ENCODE results near the gene EEF1AKMT4.

The EEF1AKMT4 gene

GRCh38 chr3:184230603-184231528 is 18.6 kb upstream of the EEF1AKMT4 start:
- H3K27ac ChIP-seq, result peak overlapping the region; percentile 77
- TF ChIP-seq, protein P1, sequence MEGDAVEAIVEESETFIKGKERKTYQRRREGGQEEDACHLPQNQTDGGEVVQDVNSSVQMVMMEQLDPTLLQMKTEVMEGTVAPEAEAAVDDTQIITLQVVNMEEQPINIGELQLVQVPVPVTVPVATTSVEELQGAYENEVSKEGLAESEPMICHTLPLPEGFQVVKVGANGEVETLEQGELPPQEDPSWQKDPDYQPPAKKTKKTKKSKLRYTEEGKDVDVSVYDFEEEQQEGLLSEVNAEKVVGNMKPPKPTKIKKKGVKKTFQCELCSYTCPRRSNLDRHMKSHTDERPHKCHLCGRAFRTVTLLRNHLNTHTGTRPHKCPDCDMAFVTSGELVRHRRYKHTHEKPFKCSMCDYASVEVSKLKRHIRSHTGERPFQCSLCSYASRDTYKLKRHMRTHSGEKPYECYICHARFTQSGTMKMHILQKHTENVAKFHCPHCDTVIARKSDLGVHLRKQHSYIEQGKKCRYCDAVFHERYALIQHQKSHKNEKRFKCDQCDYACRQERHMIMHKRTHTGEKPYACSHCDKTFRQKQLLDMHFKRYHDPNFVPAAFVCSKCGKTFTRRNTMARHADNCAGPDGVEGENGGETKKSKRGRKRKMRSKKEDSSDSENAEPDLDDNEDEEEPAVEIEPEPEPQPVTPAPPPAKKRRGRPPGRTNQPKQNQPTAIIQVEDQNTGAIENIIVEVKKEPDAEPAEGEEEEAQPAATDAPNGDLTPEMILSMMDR (conservative IDR thresholded peaks at IDR 0.05), result no peak

DNA sequence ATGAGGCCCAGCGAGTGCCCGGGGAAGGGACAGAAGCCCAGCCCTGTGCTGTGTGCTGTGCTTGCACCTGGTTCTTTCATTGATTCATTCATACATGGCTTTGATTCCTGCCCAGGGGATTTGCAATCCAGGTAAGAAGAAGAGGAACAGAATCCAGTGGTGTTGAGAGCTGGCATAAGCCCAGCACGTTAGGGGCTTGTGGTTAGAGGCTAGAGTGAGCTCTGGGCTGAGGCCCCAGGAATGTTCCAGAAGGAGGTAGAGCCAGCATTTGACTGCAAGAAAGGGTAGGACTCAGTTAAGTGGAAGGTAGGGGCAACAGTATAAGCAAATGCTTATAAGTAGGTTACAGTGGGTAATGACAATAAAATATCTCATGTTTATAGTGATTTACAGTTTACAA is 17.8 kb upstream of the EEF1AKMT4 start:
- H3K27ac ChIP-seq, result peak overlapping the region; percentile 77; the same call in 1 of the 2 replicates

DNA sequence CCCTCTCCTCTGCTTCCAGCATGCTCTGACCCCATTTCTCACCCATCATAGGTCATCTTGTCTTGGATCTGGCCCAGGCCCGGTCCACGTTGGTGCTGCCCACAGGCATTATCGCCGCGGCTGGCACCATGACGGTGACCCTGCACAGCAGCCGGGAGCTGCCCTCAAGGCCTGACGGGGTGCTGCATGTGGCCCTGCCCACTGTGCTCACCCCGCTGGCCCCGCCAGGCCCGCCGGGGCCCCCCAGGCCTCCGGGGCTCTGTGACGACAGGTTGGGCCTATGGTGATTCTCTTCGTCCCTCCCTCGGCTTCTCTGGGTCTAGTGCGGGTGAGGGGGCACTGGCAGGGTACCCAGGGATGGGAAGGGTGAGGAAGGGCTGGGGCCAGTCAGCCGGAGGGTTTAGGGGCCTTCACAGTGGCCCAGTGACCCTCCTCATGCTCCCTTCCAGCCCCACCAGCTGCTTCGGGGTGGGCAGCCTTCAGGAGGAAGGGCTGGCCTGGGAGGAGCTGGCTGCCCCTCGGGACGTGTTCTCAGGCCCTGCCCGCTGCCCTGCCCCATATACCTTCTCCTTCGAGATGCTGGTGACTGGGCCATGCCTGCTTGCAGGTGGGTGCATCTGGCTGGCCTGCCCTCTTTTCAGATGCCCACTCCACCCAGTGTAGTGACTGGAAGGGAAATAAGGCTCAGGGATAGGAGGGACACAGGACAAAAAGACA is 16.2 kb upstream of the EEF1AKMT4 start:
- no peak overlapping the region for H3K27ac ChIP-seq
- TF ChIP-seq, protein P1 (conservative IDR thresholded peaks at IDR 0.05), result no peak

More for the DNA sequence above, 17.8 kb upstream of the EEF1AKMT4 start:
- TF ChIP-seq, protein P1 (conservative IDR thresholded peaks at IDR 0.05), result no peak

DNA sequence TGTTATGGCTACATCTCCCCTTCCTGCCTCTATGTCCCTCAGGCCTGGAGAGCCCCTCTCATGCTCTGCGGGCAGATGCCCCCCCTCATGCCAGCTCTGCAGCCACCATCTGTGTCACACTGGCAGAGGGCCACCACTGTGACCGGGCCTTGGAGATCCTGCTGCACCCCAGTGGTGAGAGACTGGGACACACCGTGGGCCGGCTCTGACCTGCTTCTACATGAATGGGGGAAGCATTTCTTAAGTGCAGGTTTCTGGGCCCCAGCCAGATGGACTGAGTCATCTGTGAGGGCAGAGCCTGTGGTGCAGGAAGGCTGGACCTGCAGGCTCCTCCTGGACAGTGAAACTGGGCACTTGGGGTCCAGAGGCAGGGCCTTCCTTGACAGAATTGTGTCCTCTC is 15.2 kb upstream of the EEF1AKMT4 start:
- TF ChIP-seq, protein P1 (conservative IDR thresholded peaks at IDR 0.05), result no peak
- H3K27ac ChIP-seq, result no peak overlapping the region

DNA sequence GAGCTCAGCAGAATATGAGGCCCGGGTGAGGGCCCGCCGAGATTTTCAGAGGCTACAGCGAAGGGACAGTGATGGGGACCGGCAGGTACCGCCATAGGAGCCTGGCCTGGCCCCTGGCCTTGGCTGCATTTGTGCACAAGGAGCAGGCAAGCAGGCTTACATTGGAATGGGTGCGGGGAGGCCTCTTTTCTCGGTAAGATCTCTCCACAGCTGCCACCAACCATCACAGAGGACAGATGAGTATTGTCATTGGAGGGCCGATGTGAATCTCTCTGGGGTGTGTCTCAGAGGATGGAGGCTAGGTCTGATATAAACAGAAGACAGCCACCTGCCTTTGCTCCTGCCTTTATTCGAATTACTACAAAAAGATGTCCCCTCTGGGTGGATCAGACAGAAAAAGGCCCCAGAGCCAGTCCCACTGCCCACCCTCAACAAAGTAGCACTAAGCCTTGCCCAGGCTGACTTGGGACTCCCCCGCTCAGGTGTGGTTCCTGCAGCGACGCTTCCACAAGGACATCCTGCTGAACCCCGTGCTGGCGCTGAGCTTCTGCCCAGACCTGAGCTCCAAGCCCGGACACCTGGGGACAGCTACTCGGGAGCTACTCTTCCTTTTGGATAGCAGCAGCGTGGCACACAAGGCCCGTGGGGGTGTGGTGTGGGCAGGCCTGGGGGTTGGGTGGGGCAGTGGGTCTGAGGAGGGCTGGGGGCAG is 14.6 kb upstream of the EEF1AKMT4 start:
- H3K27ac ChIP-seq, result no peak overlapping the region

DNA sequence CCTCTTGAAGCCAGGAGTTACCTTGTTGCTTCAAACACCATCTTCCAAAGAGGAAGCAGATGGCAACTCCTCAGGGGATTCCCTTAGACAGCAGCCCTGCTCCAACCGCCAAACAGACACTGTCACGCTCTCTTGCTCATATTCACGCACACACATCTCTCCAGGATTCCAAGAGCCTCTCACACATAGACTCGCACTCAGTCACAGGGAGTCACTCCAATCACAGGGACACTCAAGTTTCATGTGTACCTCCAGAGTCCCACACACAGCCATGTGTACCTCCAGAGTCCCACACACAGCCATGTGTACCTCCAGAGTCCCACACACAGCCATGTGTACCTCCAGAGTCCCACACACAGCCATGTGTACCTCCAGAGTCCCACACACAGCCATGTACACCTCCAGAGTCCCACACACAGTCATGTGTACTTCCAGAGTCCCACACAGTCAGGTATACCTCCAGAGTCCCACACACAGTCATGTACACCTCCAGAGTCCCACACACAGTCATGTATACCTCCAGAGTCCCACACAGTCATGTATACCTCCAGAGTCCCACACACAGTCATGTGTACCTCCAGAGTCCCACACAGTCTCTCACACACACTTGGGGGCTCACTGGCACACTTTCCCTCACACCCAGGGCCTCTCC is 14.0 kb upstream of the EEF1AKMT4 start:
- TF ChIP-seq, protein P1 (conservative IDR thresholded peaks at IDR 0.05), result no peak

More for the DNA sequence above, 14.6 kb upstream of the EEF1AKMT4 start:
- TF ChIP-seq, protein P1 (conservative IDR thresholded peaks at IDR 0.05), result no peak

More for the DNA sequence above, 14.0 kb upstream of the EEF1AKMT4 start:
- no peak overlapping the region for H3K27ac ChIP-seq
